Measurements from ENCODE around the gene NT5DC4. TPM values are rescaled to one million over a fixed set of nuclear protein-coding genes. Genes with fewer than 3 reads are reported as not detected.

NT5DC4 gene
- polyA plus RNA-seq, 3 donors from 2014 or later = 0.24 TPM; not detected in 2

DNA sequence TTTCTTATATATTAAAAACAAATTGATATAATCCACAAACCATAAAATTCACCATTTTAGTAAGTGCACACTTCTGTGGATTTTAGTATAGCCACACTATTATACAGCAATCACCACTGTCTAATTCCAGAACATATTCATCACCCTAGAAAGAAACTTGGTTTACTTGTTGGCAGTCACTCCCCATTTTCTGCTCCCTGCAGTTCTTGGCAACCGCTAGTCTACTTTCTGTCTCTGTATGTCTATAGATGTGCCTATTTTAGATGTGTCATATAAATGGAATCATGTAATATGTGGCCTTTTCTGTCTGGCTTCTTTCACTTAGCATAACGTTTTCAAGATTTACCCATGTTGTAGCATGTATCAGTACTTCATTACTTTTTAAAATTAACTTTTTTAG, 37.9 kb downstream of the NT5DC4 start:
- H3K27ac Mint-ChIP-seq = no peak overlapping the region
- peaks cover 0 to 1% (median 0%) of the 10 kb centered on the region in 3 donors for H3K27me3 Mint-ChIP-seq (ENCODE audit: low read depth in 3 of 3)
- H3K4me3 Mint-ChIP-seq = no peak overlapping the region
- no peaks in the 10 kb centered on the region for H3K36me3 Mint-ChIP-seq
- no peaks in the 10 kb centered on the region for H3K9me3 Mint-ChIP-seq
- peaks cover 9 to 22% of the 10 kb centered on the region in 2 donors for H3K4me1 Mint-ChIP-seq
- no peak for DNase-seq

DNA sequence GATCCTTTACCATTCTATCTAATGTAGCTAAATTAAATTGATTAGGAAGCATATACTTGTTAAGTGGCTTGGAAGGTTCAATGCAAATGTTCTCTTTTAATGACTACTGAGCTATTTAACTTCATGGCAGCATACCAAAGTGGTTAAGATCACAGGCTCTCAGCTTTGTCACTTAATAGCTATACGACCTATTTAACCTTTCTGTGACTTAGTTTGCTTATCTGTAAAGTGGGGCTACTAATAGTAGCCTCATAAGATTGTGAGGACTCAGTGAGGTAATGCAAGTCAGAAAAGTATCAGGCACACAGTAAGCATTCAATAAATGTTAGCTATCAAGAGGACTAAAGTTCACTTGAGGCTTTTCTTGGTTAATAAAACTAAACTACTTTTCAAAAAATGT, 39.3 kb downstream of the NT5DC4 start:
- H3K27ac Mint-ChIP-seq = no peak overlapping the region
- H3K36me3 Mint-ChIP-seq = no peaks in the 10 kb centered on the region
- no peak overlapping the region for H3K4me3 Mint-ChIP-seq
- H3K4me1 Mint-ChIP-seq = peaks cover 17 to 31% of the 10 kb centered on the region in 2 donors
- DNase-seq = no peak
- H3K27me3 Mint-ChIP-seq (ENCODE audit: low read depth in 3 of 3) = peaks cover 0 to 4% (median 0%) of the 10 kb centered on the region in 3 donors
- H3K9me3 Mint-ChIP-seq = no peaks in the 10 kb centered on the region

DNA sequence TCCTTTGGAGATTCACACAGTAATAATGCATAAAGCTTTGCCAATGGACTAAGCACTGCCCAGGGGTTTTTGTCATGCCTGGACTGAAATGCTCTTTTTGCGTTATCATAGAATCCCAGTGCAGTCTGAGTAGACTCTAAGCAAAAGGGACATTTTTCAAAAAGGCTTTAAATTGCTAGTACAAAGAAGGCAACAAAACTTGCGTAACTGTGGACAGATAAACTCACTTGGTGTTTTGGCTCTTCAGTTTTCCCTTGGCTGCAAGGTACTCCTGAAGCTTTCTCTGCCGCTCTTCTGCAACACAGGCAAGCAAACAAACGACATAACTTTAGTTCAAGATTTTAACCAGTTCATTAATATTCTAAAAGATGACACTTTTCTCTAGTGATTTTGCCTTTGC, 41.5 kb downstream of the NT5DC4 start:
- H3K4me3 Mint-ChIP-seq = no peak overlapping the region
- no peak for DNase-seq
- H3K27ac Mint-ChIP-seq = no peak overlapping the region
- peaks cover 0 to 4% (median 0%) of the 10 kb centered on the region in 3 donors for H3K27me3 Mint-ChIP-seq (ENCODE audit: low read depth in 3 of 3)
- peaks cover 19 to 28% of the 10 kb centered on the region in 2 donors for H3K4me1 Mint-ChIP-seq
- H3K9me3 Mint-ChIP-seq = no peaks in the 10 kb centered on the region
- H3K36me3 Mint-ChIP-seq = no peaks in the 10 kb centered on the region

DNA sequence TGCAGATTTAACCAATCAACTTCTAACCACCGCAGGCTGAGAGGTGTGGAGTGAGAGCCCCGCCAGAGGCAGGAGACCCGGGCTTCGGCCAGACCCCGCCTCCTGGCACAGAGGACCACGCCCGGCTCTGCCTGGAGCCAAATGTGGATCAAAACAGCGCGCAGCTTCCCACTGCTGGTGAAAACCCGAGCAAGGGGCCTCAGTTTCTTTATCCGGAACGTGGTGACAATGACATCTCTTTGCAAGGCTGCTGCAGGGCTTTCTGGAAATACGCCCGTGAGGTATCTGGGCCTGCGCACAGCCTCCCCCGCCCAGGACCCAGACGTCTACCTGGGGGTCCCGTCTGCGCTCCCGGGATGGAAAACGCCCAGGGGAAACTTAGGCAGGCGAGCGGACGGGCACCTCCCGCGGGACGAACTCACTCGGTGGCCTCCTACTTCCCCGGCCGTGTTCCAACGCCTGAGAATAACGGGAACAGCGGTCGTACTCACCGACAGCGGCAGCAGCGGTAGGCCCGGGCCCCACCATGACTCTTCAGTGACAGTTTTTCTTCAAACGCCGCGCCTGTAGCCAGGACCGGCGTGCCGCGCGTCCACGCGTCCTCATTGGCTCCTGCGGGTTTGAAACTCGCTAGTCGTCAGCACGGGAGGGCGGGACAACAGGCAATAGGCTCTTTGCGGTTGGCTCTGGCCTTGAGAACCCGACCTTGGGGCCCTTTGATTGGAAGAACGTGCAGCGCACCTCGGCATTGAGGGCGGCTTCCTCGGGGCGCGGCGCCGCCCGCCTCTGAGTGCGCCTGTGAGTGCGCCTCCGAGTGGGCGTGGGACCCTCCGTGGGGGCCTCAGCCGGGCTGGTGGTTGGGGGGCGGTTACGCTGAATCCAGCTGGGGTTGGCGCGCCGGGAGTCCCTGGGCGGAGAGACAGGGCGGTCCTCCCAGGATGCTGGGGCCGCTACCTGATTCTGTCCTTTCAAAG, 43.5 kb downstream of the NT5DC4 start, which contains the start of gene CKAP2L:
Gene CKAP2L, minus strand, starts transcription at position 539 of the 974 bp plus-strand sequence. Its CDS starts 11 bp downstream, at position 528.
- peak; percentile 94 to 95 (median 94) for DNase-seq
- H3K27ac Mint-ChIP-seq = peak within 1 kb of the TSS; percentile 77 to 88 (median 84)
- no peaks in the 10 kb centered on the region for H3K36me3 Mint-ChIP-seq
- H3K4me1 Mint-ChIP-seq = peaks cover 33 to 46% of the 10 kb centered on the region in 2 donors
- peaks cover 0 to 4% (median 0%) of the 10 kb centered on the region in 3 donors for H3K27me3 Mint-ChIP-seq (ENCODE audit: low read depth in 3 of 3)
- no peaks in the 10 kb centered on the region for H3K9me3 Mint-ChIP-seq
- peak within 1 kb of the TSS; percentile 91 to 97 (median 95) for H3K4me3 Mint-ChIP-seq

DNA sequence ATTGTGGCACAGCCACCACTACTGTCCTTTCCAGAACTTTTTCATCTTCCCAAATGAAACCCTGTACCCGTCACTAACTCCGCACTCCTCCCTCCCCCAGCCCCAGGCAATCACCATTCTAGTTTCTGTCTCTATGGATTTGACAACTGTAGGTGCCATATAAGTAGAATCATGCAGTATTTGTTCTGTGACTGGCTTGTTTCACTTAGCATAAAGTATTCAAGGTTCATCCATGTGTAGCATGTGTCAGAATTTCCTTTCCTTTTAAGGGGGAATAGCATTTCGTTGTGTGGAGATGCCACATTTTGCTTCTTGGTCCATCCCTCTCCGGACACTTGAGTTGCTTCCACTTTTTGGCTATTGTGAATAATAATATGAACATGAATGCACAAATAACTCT, 44.4 kb downstream of the NT5DC4 start:
- DNase-seq = no peak
- Mint-ChIP-seq H3K9me3 (no peaks in the 10 kb centered on the region), H3K36me3 (no peaks in the 10 kb centered on the region), H3K27ac (peak overlapping the region; percentile 67 to 82 (median 74)), H3K4me1 (peaks cover 33 to 46% of the 10 kb centered on the region in 2 donors), H3K4me3 (peak overlapping the region; percentile 91 to 97 (median 95)), H3K27me3 (ENCODE audit: low read depth in 3 of 3) (peaks cover 0 to 4% (median 0%) of the 10 kb centered on the region in 3 donors)

DNA sequence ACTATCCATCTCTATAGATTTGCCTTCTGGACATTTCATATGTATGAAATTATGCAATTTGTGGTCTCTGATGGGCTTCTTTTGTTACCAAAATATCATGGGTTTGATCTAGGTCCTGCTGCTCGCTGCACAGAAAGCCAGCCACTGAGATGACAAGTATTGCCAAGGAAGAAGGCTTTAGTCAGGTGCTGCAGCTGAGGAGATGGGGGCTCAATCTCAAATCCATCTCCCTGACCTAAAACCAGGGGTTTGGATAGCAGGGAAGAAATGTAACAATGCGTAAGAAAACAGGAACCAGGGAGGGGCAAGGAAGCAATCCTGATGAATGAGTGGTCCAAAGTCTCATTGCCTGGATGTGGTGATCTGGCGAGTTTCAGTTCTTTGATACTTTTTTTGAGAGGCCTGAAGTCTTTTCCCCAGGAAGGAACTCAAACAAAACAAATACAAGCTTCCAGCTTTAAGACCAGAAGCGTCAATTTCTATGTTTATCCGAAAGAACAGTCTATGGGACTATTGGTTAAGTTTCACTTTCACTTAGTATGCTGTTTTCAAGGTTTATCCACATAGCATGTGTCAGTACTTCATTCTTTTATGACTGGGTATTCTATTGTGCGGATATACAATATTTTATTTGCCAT, 47.0 kb downstream of the NT5DC4 start:
- peak overlapping the region; percentile 80 to 96 (median 90) for H3K27ac Mint-ChIP-seq
- H3K27me3 Mint-ChIP-seq (ENCODE audit: low read depth in 3 of 3) = peaks cover 0 to 3% (median 0%) of the 10 kb centered on the region in 3 donors
- H3K36me3 Mint-ChIP-seq = no peaks in the 10 kb centered on the region
- no peaks in the 10 kb centered on the region for H3K9me3 Mint-ChIP-seq
- peak in 2 of 3 donors; percentile 18 to 19 for DNase-seq
- H3K4me1 Mint-ChIP-seq = peaks cover 33 to 46% of the 10 kb centered on the region in 2 donors
- peak overlapping the region; percentile 64 to 91 (median 81) for H3K4me3 Mint-ChIP-seq

DNA sequence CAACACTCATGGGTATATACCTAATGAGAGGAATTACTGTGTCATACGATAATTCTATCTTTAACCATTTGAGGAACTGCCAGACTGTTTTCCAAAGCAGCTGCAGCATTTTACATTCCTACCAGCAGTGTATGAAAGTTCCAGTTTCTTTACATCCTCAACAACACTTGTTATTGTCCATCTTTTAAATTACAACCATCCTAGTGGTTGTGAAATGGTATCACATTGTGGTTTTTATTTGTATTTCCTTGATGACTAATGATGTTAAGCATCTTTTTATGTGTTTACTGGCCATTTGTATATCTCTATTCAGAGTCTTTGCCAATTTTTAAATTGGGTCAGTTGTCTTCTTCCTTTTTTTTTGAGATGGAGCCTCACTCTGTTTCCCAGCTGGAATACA, 47.6 kb downstream of the NT5DC4 start:
- Mint-ChIP-seq H3K36me3 (no peaks in the 10 kb centered on the region), H3K4me3 (peak overlapping the region; percentile 64 to 91 (median 81)), H3K9me3 (no peaks in the 10 kb centered on the region), H3K4me1 (peaks cover 31 to 42% of the 10 kb centered on the region in 2 donors), H3K27me3 (ENCODE audit: low read depth in 3 of 3) (peaks cover 0 to 3% (median 0%) of the 10 kb centered on the region in 3 donors), H3K27ac (peak overlapping the region; percentile 80 to 96 (median 90))
- DNase-seq = no peak

DNA sequence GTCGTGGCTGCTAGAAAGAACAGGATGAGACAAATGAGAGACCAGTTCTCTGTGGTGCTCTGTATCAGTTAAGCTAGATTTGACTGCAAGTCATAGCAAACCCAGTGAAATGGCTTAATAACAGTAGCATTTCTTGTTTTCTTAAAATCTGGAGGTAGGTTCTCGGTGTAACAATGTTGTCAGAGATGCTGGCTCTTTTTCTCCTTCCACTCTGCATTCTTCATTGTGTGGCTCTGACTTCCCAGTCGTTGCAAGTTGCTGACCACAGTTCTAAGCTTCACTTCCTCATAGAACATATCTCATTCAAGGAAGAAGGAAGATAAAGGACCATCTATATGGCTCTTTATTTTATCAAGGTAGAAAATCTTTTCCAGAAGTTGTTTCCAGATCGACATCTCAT, 51.5 kb downstream of the NT5DC4 start:
- no peaks in the 10 kb centered on the region for H3K9me3 Mint-ChIP-seq
- no peaks in the 10 kb centered on the region for H3K36me3 Mint-ChIP-seq
- no peak for DNase-seq
- no peak overlapping the region for H3K4me3 Mint-ChIP-seq
- H3K27ac Mint-ChIP-seq = no peak overlapping the region
- H3K27me3 Mint-ChIP-seq (ENCODE audit: low read depth in 3 of 3) = peaks cover 0 to 4% (median 0%) of the 10 kb centered on the region in 3 donors
- peaks cover 23 to 32% of the 10 kb centered on the region in 2 donors for H3K4me1 Mint-ChIP-seq

DNA sequence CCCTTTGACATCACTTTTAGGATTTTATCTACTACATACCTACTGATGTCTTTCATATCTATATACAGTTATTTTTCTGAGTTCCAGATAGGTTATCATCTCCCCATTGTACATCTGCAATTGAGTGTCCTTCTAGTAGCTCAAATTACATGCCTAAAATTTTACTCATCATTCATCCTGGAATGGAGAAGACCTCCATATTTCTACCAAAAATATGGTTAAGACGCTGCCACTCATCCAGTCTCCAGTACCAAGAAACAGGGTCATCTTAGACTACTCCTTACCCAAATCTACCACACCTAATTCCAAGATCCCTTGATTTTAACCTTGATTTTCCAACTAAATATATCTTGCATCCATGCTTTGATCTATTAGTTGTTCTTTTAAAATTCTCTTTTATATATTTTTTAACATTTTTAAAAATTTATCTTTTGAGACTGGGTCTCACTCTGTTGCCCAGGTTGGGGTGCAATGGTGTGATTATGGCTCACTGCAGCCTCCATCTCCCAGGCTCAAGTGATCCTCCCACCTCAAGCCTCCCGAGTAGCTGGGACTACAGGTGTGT, 52.2 kb downstream of the NT5DC4 start:
- Mint-ChIP-seq H3K4me3 (no peak overlapping the region), H3K36me3 (no peaks in the 10 kb centered on the region), H3K9me3 (no peaks in the 10 kb centered on the region), H3K27me3 (ENCODE audit: low read depth in 3 of 3) (peaks cover 0 to 4% (median 2%) of the 10 kb centered on the region in 3 donors), H3K4me1 (peaks cover 23 to 32% of the 10 kb centered on the region in 2 donors), H3K27ac (no peak overlapping the region)
- DNase-seq = no peak

DNA sequence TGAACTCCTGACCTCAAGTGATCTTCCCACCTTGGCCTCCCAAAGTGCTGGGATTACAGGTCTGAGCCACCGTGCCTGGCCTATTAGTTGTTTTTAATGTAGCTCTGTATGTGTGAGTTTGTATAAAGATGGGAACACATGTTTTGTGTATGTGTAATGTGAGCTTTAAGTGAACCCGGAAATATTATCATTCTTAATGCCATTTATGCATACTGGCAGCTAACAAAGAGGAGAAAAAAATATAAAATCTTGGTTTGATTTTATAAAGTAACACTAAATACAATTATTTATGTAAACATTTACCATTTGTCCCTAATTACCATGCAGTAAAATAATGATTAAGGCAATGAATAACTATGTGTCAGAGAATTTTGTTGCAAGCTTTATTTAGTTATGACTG, 52.7 kb downstream of the NT5DC4 start:
- Mint-ChIP-seq H3K4me3 (no peak overlapping the region), H3K4me1 (peaks cover 17 to 30% of the 10 kb centered on the region in 2 donors), H3K27me3 (ENCODE audit: low read depth in 3 of 3) (peaks cover 0 to 4% (median 2%) of the 10 kb centered on the region in 3 donors), H3K27ac (no peak overlapping the region), H3K9me3 (no peaks in the 10 kb centered on the region), H3K36me3 (no peaks in the 10 kb centered on the region)
- DNase-seq = no peak

DNA sequence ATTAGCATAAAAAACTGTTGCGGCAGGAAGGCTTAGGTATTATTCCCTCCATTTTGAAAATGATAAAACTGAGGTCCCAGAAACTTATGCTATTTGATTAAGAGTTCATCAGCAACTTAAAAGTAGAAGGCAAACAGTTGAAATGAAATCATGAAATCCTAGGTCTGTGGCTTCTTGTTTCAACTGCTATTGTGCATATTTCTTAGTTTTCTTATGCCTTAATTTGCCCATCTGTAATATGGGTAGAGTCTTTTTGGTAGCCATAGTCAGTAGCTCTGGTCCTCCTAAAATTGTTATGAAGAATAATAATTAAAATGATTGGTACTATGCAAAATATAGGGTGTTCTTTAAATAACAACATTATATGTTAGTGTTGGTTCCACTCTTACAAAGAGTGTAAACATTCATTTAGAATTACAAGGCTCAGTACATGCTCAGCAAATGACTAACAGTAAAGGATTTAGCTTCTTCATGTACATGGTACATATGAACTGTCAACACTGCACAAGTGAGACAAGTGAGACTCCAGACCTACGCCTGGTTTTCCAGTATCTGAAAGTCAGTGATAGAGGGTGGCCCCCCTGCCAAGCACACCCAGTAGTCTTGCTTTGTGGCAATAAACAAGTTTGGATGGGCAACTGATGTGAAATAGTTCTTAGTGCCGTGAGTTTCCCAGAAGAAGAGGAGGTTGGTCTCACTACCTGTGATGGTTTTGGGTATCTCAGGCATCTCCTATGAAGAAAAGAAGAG, 53.9 kb downstream of the NT5DC4 start:
- Mint-ChIP-seq H3K4me3 (no peak overlapping the region), H3K27me3 (ENCODE audit: low read depth in 3 of 3) (peaks cover 0 to 4% (median 2%) of the 10 kb centered on the region in 3 donors), H3K27ac (peak overlapping the region in 2 of 6 donors; percentile 2 to 7), H3K36me3 (no peaks in the 10 kb centered on the region), H3K9me3 (no peaks in the 10 kb centered on the region), H3K4me1 (peaks cover 15 to 24% of the 10 kb centered on the region in 2 donors)
- no peak for DNase-seq

DNA sequence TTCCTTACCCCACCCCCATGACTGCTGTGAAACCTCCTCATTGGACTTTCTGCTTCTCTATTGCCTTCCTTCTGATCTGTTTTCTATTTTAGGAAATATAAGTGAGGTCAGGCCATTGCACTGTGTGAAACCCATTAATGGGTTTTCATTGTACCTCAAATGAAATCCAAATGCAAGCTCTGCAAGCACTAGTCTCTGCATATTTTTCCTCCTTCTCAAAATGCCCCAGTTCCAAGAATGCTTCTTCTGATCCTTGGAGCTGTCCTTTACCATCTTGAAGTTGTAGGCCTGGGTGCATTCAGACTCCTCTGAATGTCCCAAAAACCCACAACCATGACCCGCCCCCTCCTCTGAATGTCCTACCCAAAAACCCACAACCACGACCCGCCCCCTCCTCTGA, 55.3 kb downstream of the NT5DC4 start:
- Mint-ChIP-seq H3K9me3 (no peaks in the 10 kb centered on the region), H3K4me3 (no peak overlapping the region), H3K4me1 (peaks cover 15 to 24% of the 10 kb centered on the region in 2 donors), H3K36me3 (no peaks in the 10 kb centered on the region), H3K27ac (peak overlapping the region in 5 of 6 donors; percentile 3 to 34 (median 12)), H3K27me3 (ENCODE audit: low read depth in 3 of 3) (peaks cover 0 to 4% (median 2%) of the 10 kb centered on the region in 3 donors)
- no peak for DNase-seq

DNA sequence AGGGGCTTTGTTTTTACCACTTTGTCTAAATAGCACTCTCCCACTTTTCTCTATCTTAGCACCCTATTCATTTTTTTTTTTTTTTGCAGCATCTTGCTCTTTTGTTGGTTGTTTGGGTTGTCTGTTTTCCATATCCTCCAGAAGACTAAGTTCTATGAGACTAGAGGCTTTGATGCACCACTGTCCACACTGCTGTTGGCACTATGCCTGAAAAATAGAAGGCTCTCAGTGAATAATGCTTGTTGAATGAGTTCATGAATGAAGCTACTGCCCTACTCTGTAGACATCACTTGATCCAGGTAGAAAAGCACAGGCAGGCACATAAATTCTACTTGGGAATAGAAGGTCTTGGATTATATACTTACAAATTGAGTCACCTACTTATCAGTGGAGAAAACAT, 56.2 kb downstream of the NT5DC4 start:
- H3K36me3 Mint-ChIP-seq = no peaks in the 10 kb centered on the region
- peaks cover 15 to 27% of the 10 kb centered on the region in 2 donors for H3K4me1 Mint-ChIP-seq
- DNase-seq = no peak
- peaks cover 0 to 4% (median 2%) of the 10 kb centered on the region in 3 donors for H3K27me3 Mint-ChIP-seq (ENCODE audit: low read depth in 3 of 3)
- H3K4me3 Mint-ChIP-seq = peak overlapping the region in 4 of 5 donors; percentile 49 to 77 (median 64)
- no peaks in the 10 kb centered on the region for H3K9me3 Mint-ChIP-seq
- H3K27ac Mint-ChIP-seq = peak overlapping the region; percentile 36 to 77 (median 66)
